ENCODE data around the gene SEMA6C. TPM values are rescaled to one million over a fixed set of nuclear protein-coding genes. Genes with fewer than 3 reads are reported as not detected.

Gene SEMA6C
- total and polyA plus RNA-seq, 2 donors = 1.5 to 24.3 TPM

DNA sequence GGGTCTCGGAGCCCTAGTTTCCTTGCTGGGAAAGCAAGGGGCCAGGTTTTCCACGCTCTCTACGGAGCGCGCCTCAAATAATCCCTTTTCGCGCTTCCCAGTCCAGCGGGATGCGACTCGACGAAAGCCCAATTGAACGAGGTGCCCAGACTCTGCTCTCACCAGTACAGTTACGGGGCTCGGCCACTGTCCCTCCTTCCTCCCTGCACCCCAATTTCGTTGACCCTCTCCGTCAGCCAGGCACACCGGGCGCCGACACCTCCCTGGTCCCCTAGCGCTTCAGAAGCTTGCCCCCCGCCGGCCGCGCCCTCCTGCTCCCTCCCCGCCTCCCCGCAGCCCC lies 389 bp downstream of the SEMA6C start:
- 3% methylated on average over 26 of the region's 26 CpGs for WGBS
- peak overlapping the region; percentile 82 to 89 for H3K4me3 ChIP-seq (ENCODE audit: low read length in 2 of 2)
- peaks cover 0 to 6% of the 10 kb centered on the region in 2 donors for H3K9me3 ChIP-seq (ENCODE audit: control insufficient read depth in 2 of 2, insufficient read depth in 1 of 2, low read length in 1 of 2)
- H3K36me3 ChIP-seq (ENCODE audit: control insufficient read depth in 2 of 2, insufficient read depth in 2 of 2, low read length in 1 of 2) = no peaks in the 10 kb centered on the region
- no peak for DNase-seq (ENCODE audit: low read depth in 6 of 9, low spot score in 9 of 9)
- H3K27ac ChIP-seq (ENCODE audit: low read depth in 1 of 2, low read length in 1 of 2) = no peak overlapping the region
- peaks cover 0 to 21% of the 10 kb centered on the region in 2 donors for H3K27me3 ChIP-seq (ENCODE audit: control insufficient read depth in 2 of 2, insufficient read depth in 1 of 2, low read length in 1 of 2)
- peaks cover 6 to 39% of the 10 kb centered on the region in 2 donors for H3K4me1 ChIP-seq (ENCODE audit: control insufficient read depth in 2 of 2, insufficient read depth in 2 of 2, low read length in 2 of 2)

- Histone ChIP-seq H3K9me3 (ENCODE audit: control insufficient read depth in 2 of 2, insufficient read depth in 1 of 2, low read length in 1 of 2) (peaks cover 0 to 6% of the 10 kb centered on the region in 2 donors), H3K4me1 (ENCODE audit: control insufficient read depth in 2 of 2, insufficient read depth in 2 of 2, low read length in 2 of 2) (peaks cover 6 to 39% of the 10 kb centered on the region in 2 donors), H3K27ac (ENCODE audit: low read depth in 1 of 2, low read length in 1 of 2) (no peak overlapping the region), H3K36me3 (ENCODE audit: control insufficient read depth in 2 of 2, insufficient read depth in 2 of 2, low read length in 1 of 2) (no peaks in the 10 kb centered on the region), H3K27me3 (ENCODE audit: control insufficient read depth in 2 of 2, insufficient read depth in 1 of 2, low read length in 1 of 2) (peaks cover 0 to 21% of the 10 kb centered on the region in 2 donors), H3K4me3 (ENCODE audit: low read length in 2 of 2) (peak overlapping the region; percentile 82 to 89)
- peak in 1 of 9 donors; percentile 54 for DNase-seq (ENCODE audit: low read depth in 6 of 9, low spot score in 9 of 9)
- 43% methylated on average over 43 of the region's 43 CpGs for WGBS
These were observed 943 bp downstream of the SEMA6C start for GRCh38 chr1:151145304-151146071.

GRCh38 chr1:151144474-151145303 lies 1.7 kb downstream of the SEMA6C start:
- DNase-seq (ENCODE audit: low read depth in 6 of 9, low spot score in 9 of 9) = no peak
- WGBS = 86% methylated on average over 7 of the region's 7 CpGs
- peaks cover 0 to 21% of the 10 kb centered on the region in 2 donors for H3K27me3 ChIP-seq (ENCODE audit: control insufficient read depth in 2 of 2, insufficient read depth in 1 of 2, low read length in 1 of 2)
- H3K9me3 ChIP-seq (ENCODE audit: control insufficient read depth in 2 of 2, insufficient read depth in 1 of 2, low read length in 1 of 2) = peaks cover 0 to 6% of the 10 kb centered on the region in 2 donors
- no peak overlapping the region for H3K27ac ChIP-seq (ENCODE audit: low read depth in 1 of 2, low read length in 1 of 2)
- no peak overlapping the region for H3K4me3 ChIP-seq (ENCODE audit: low read length in 2 of 2)
- peaks cover 6 to 39% of the 10 kb centered on the region in 2 donors for H3K4me1 ChIP-seq (ENCODE audit: control insufficient read depth in 2 of 2, insufficient read depth in 2 of 2, low read length in 2 of 2)
- no peaks in the 10 kb centered on the region for H3K36me3 ChIP-seq (ENCODE audit: control insufficient read depth in 2 of 2, insufficient read depth in 2 of 2, low read length in 1 of 2)

DNA sequence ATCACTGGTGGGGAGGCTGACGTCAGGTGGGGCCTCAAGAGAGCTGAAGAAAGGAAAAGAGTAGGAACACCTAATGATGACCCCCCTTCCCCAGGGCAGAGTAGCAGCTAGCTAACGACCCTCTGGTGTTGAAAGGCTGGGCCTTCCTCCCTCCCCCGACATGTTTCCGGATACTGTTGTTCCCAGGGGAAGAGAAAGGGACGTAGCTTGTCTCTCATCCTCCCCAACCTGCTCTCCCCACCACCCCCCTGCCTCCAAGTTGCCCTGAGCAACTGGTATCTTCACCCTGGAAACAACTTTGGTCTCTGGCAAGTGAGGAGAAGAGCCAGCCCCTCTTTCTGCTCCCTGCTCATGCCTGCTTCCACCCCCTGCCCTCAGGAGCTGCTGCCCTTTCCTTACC lies 2.4 kb downstream of the SEMA6C start:
- Histone ChIP-seq H3K4me1 (ENCODE audit: control insufficient read depth in 2 of 2, insufficient read depth in 2 of 2, low read length in 2 of 2) (peaks cover 6 to 39% of the 10 kb centered on the region in 2 donors), H3K27me3 (ENCODE audit: control insufficient read depth in 2 of 2, insufficient read depth in 1 of 2, low read length in 1 of 2) (peaks cover 0 to 21% of the 10 kb centered on the region in 2 donors), H3K4me3 (ENCODE audit: low read length in 2 of 2) (no peak overlapping the region), H3K36me3 (ENCODE audit: control insufficient read depth in 2 of 2, insufficient read depth in 2 of 2, low read length in 1 of 2) (no peaks in the 10 kb centered on the region), H3K9me3 (ENCODE audit: control insufficient read depth in 2 of 2, insufficient read depth in 1 of 2, low read length in 1 of 2) (peaks cover 0 to 6% of the 10 kb centered on the region in 2 donors), H3K27ac (ENCODE audit: low read depth in 1 of 2, low read length in 1 of 2) (no peak overlapping the region)
- DNase-seq (ENCODE audit: low read depth in 6 of 9, low spot score in 9 of 9) = no peak
- 93% methylated on average over 5 of the region's 5 CpGs for WGBS

- Histone ChIP-seq H3K27ac (ENCODE audit: low read depth in 1 of 2, low read length in 1 of 2) (no peak overlapping the region), H3K36me3 (ENCODE audit: control insufficient read depth in 2 of 2, insufficient read depth in 2 of 2, low read length in 1 of 2) (no peaks in the 10 kb centered on the region), H3K27me3 (ENCODE audit: control insufficient read depth in 2 of 2, insufficient read depth in 1 of 2, low read length in 1 of 2) (peaks cover 0 to 21% of the 10 kb centered on the region in 2 donors), H3K9me3 (ENCODE audit: control insufficient read depth in 2 of 2, insufficient read depth in 1 of 2, low read length in 1 of 2) (peaks cover 0 to 6% of the 10 kb centered on the region in 2 donors), H3K4me1 (ENCODE audit: control insufficient read depth in 2 of 2, insufficient read depth in 2 of 2, low read length in 2 of 2) (peaks cover 6 to 39% of the 10 kb centered on the region in 2 donors), H3K4me3 (ENCODE audit: low read length in 2 of 2) (no peak overlapping the region)
- no peak for DNase-seq (ENCODE audit: low read depth in 6 of 9, low spot score in 9 of 9)
- 64% methylated on average over 7 of the region's 7 CpGs for WGBS
These were observed 3.4 kb downstream of the SEMA6C start for GRCh38 chr1:151143057-151143435.

DNA sequence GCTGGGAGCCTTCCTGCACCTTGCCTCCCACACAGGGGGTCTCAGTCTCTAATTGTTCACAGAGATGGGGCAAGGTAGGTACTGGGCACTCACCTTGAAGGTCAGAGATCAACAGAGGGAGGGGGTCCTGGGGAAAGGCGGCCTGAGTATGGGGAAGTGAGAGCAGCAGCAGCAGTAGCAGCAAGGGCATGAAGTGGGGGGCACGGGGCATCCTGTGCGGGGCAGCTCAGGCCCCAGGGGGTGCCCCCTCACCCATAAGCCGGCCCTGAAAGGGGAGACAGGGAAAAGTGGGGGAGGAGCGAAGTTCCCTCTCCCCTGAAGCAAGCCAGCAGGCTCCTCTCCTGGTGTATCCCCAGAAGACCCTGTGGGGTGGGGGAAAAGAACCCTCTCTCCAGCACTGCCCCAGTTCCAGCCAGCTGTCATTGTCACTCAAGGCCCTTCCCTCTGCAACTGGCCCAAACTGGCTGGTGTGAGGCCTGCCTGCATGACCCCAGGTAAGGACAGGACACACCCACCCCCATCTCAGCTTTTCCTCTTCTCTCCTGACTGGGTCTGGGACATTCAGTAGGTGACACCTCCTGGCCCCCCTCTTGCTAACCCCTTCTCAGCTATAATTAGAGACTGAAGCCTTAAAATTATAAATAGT lies 3.9 kb downstream of the SEMA6C start:
- 91% methylated on average over 5 of the region's 5 CpGs for WGBS
- no peak for DNase-seq (ENCODE audit: low read depth in 6 of 9, low spot score in 9 of 9)

DNA sequence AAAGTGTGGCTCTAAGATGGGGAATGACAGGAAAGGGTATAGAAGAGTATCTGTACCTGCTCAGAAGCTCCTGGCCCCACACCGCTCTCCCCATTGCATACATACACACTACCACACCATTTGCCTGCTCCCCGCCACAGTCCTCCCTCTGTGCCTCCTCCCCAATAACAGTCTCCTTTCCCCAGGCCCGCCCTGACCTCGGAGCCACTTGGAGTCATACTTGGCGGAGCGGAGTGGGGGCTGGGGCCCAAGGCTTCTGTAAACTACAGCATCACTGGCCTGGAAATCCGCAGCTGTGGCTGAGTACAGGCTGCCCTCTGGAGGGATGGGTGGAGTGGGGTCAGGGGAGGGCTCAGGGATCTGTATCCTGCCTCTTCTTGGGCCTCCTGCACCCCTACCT lies 8.6 kb downstream of the SEMA6C start:
- WGBS = 97% methylated on average over 7 of the region's 7 CpGs
- no peak overlapping the region for H3K4me3 ChIP-seq (ENCODE audit: low read length in 2 of 2)
- H3K36me3 ChIP-seq (ENCODE audit: control insufficient read depth in 2 of 2, insufficient read depth in 2 of 2, low read length in 1 of 2) = no peaks in the 10 kb centered on the region
- peaks cover 0 to under 1% of the 10 kb centered on the region in 2 donors for H3K4me1 ChIP-seq (ENCODE audit: control insufficient read depth in 2 of 2, insufficient read depth in 2 of 2, low read length in 2 of 2)
- no peaks in the 10 kb centered on the region for H3K9me3 ChIP-seq (ENCODE audit: control insufficient read depth in 2 of 2, insufficient read depth in 1 of 2, low read length in 1 of 2)
- no peak for DNase-seq (ENCODE audit: low read depth in 6 of 9, low spot score in 9 of 9)
- peaks cover 0 to 9% of the 10 kb centered on the region in 2 donors for H3K27me3 ChIP-seq (ENCODE audit: control insufficient read depth in 2 of 2, insufficient read depth in 1 of 2, low read length in 1 of 2)
- no peak overlapping the region for H3K27ac ChIP-seq (ENCODE audit: low read depth in 1 of 2, low read length in 1 of 2)

More for the DNA sequence above, 3.9 kb downstream of the SEMA6C start:
- peaks cover 0 to 6% of the 10 kb centered on the region in 2 donors for H3K9me3 ChIP-seq (ENCODE audit: control insufficient read depth in 2 of 2, insufficient read depth in 1 of 2, low read length in 1 of 2)
- H3K4me1 ChIP-seq (ENCODE audit: control insufficient read depth in 2 of 2, insufficient read depth in 2 of 2, low read length in 2 of 2) = peaks cover 6 to 39% of the 10 kb centered on the region in 2 donors
- no peaks in the 10 kb centered on the region for H3K36me3 ChIP-seq (ENCODE audit: control insufficient read depth in 2 of 2, insufficient read depth in 2 of 2, low read length in 1 of 2)
- H3K4me3 ChIP-seq (ENCODE audit: low read length in 2 of 2) = no peak overlapping the region
- no peak overlapping the region for H3K27ac ChIP-seq (ENCODE audit: low read depth in 1 of 2, low read length in 1 of 2)
- H3K27me3 ChIP-seq (ENCODE audit: control insufficient read depth in 2 of 2, insufficient read depth in 1 of 2, low read length in 1 of 2) = peaks cover 0 to 21% of the 10 kb centered on the region in 2 donors

GRCh38 chr1:151135433-151136385 lies 10.7 kb downstream of the SEMA6C start:
- H3K4me3 ChIP-seq (ENCODE audit: low read length in 2 of 2) = no peak overlapping the region
- 96% methylated on average over 12 of the region's 12 CpGs for WGBS
- no peaks in the 10 kb centered on the region for H3K9me3 ChIP-seq (ENCODE audit: control insufficient read depth in 2 of 2, insufficient read depth in 1 of 2, low read length in 1 of 2)
- peaks cover 0 to 22% of the 10 kb centered on the region in 2 donors for H3K27me3 ChIP-seq (ENCODE audit: control insufficient read depth in 2 of 2, insufficient read depth in 1 of 2, low read length in 1 of 2)
- no peaks in the 10 kb centered on the region for H3K36me3 ChIP-seq (ENCODE audit: control insufficient read depth in 2 of 2, insufficient read depth in 2 of 2, low read length in 1 of 2)
- DNase-seq (ENCODE audit: low read depth in 6 of 9, low spot score in 9 of 9) = no peak
- H3K27ac ChIP-seq (ENCODE audit: low read depth in 1 of 2, low read length in 1 of 2) = no peak overlapping the region
- H3K4me1 ChIP-seq (ENCODE audit: control insufficient read depth in 2 of 2, insufficient read depth in 2 of 2, low read length in 2 of 2) = peaks cover 10 to 16% of the 10 kb centered on the region in 2 donors

All from thymus (tissue), 11 donors.